ENCODE measurements around the gene URB2.

DNA sequence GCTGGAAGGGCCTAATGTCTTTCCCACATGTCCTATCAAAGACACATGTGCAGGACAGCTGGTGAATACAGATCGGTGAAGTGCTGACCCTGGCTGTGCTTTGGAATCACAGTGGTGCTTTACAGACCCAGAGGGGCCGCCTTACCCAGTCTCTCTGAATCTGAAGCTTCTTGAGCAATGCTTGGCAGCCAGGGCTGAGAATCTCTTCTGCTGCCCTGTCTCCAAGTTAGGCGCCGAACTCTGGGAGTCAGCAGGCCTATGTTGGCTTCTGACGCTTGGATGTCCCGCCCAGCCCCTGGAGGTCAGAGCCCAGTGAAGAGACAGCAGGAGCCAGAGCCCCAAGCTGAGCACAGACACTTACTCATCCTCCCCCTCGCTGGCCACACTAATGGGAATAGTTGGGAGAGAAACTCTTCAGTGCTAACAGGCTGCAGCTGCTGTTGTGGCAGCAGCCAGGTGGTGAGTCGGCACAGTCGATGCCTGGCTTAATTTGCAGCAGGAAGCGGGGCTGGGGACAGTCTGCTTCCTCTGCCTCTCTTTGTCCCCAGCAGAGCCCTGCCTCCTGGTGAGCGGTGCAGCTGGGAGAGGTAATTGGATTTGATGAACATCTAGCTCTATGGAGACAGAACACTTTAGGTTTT, 68.1 kb downstream of the URB2 start:
- TF ChIP-seq SUZ12 (IDR thresholded peaks at IDR 0.05) (no peak), FOXM1 (IDR thresholded peaks at IDR 0.05; ENCODE audit: borderline replicate concordance) (no peak), SP1 (IDR thresholded peaks at IDR 0.05) (no peak), NFRKB (IDR thresholded peaks at IDR 0.05) (no peak), ELF4 (IDR thresholded peaks at IDR 0.05) (no peak), PKNOX1 (IDR thresholded peaks at IDR 0.05) (no peak)

All from HEK293T (cell line).